ENCODE measurements around the gene FAM193A.

FAM193A gene

GRCh38 chr4:2731907-2732317 lies 195.5 kb downstream of the FAM193A start:
- TF ChIP-seq, protein P1, sequence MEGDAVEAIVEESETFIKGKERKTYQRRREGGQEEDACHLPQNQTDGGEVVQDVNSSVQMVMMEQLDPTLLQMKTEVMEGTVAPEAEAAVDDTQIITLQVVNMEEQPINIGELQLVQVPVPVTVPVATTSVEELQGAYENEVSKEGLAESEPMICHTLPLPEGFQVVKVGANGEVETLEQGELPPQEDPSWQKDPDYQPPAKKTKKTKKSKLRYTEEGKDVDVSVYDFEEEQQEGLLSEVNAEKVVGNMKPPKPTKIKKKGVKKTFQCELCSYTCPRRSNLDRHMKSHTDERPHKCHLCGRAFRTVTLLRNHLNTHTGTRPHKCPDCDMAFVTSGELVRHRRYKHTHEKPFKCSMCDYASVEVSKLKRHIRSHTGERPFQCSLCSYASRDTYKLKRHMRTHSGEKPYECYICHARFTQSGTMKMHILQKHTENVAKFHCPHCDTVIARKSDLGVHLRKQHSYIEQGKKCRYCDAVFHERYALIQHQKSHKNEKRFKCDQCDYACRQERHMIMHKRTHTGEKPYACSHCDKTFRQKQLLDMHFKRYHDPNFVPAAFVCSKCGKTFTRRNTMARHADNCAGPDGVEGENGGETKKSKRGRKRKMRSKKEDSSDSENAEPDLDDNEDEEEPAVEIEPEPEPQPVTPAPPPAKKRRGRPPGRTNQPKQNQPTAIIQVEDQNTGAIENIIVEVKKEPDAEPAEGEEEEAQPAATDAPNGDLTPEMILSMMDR (IDR thresholded peaks at IDR 0.05; ENCODE audit: low read length): no peak
- TF ChIP-seq EZH2 (IDR thresholded peaks at IDR 0.05; ENCODE audit: borderline replicate concordance, low read length): no peak
- Histone ChIP-seq H4K20me1 (ENCODE audit: insufficient read depth, low read length) (no peaks in the 10 kb centered on the region), H3K9me2 (ENCODE audit: low read depth, low read length) (no peaks in the 10 kb centered on the region)

GRCh38 chr4:2732526-2732925 lies 196.1 kb downstream of the FAM193A start:
- Histone ChIP-seq H3K4me1 (ENCODE audit: insufficient read depth, low read length, severe bottlenecking) (no peaks in the 10 kb centered on the region), H3K4me2 (ENCODE audit: low read length) (no peak overlapping the region), H3K27me3 (ENCODE audit: insufficient read depth, low read length) (no peaks in the 10 kb centered on the region), H3F3A (ENCODE audit: insufficient read depth, low read length) (no peaks in the 10 kb centered on the region), H3K79me2 (ENCODE audit: insufficient read depth, low read length) (no peaks in the 10 kb centered on the region), H3K27ac (ENCODE audit: low read depth, low read length, poor library complexity, severe bottlenecking) (no peak overlapping the region), H4K20me1 (ENCODE audit: insufficient read depth, low read length) (no peaks in the 10 kb centered on the region), H3K4me3 (ENCODE audit: low read depth, low read length, poor library complexity, severe bottlenecking) (no peak overlapping the region), H3K9me3 (ENCODE audit: low read length) (no peaks in the 10 kb centered on the region), H2AFZ (ENCODE audit: low read length) (no peak overlapping the region), H3K9me2 (ENCODE audit: low read depth, low read length) (no peaks in the 10 kb centered on the region), H3K9ac (ENCODE audit: low read length) (no peak overlapping the region), H3K36me3 (ENCODE audit: insufficient read depth, low read length) (no peaks in the 10 kb centered on the region)
- TF ChIP-seq EZH2 (IDR thresholded peaks at IDR 0.05; ENCODE audit: borderline replicate concordance, low read length): no peak
- TF ChIP-seq, protein P1 (IDR thresholded peaks at IDR 0.05; ENCODE audit: low read length): no peak

More at GRCh38 chr4:2731907-2732317, 195.5 kb downstream of the FAM193A start:
- H3K4me2 ChIP-seq (ENCODE audit: low read length): no peak overlapping the region
- H3F3A ChIP-seq (ENCODE audit: insufficient read depth, low read length): no peaks in the 10 kb centered on the region
- H3K27ac ChIP-seq (ENCODE audit: low read depth, low read length, poor library complexity, severe bottlenecking): no peak overlapping the region
- no peak overlapping the region for H3K4me3 ChIP-seq (ENCODE audit: low read depth, low read length, poor library complexity, severe bottlenecking)
- H2AFZ ChIP-seq (ENCODE audit: low read length): no peak overlapping the region
- H3K9me3 ChIP-seq (ENCODE audit: low read length): no peaks in the 10 kb centered on the region
- no peaks in the 10 kb centered on the region for H3K36me3 ChIP-seq (ENCODE audit: insufficient read depth, low read length)
- H3K27me3 ChIP-seq (ENCODE audit: insufficient read depth, low read length): no peaks in the 10 kb centered on the region
- no peaks in the 10 kb centered on the region for H3K4me1 ChIP-seq (ENCODE audit: insufficient read depth, low read length, severe bottlenecking)
- no peak overlapping the region for H3K9ac ChIP-seq (ENCODE audit: low read length)
- H3K79me2 ChIP-seq (ENCODE audit: insufficient read depth, low read length): no peaks in the 10 kb centered on the region

DNA sequence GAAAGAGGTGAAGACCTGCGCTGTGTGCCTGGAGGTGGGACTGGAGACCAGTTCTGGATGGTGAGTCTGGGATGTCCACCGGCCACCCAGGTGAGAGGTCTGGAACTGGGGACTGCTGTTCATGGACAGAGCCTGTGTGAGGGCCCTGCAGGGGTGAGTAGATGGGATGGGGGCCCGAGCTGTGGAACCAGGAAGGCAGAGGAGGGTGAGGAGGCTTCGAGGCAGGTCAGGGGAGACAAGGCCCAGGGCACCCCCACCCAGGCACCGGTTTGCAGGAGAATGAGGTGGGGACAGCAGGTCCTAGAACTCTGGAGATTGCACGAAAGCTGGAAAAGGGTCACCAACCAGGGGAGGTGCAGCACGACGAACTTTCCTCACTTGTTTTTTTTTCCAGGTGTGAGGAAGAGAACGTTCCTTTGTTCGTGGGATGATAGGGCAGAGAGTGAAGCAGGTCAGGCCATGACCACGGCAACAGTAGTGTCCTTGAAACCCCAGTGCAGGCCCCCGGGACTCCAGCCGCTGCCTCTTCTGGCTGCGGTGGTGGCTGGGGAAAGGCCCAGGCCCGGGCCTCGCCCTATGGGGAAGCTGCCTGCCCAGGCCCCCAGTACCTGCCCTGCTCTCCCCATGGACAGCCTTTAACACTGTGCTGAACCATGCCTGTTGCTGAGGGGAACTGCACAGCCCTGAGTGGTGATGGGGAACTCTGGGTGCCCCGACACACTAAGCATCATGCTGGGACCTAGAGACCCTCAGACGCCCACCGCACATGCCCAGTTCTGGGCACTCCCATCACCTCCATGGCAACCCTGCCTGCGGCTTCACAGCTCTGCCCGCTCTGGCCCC lies 196.8 kb downstream of the FAM193A start:
- H3F3A ChIP-seq (ENCODE audit: insufficient read depth, low read length): no peaks in the 10 kb centered on the region
- TF ChIP-seq, protein P1 (IDR thresholded peaks at IDR 0.05; ENCODE audit: low read length): no peak
- TF ChIP-seq EZH2 (IDR thresholded peaks at IDR 0.05; ENCODE audit: borderline replicate concordance, low read length): no peak
- no peaks in the 10 kb centered on the region for H3K4me1 ChIP-seq (ENCODE audit: insufficient read depth, low read length, severe bottlenecking)
- no peaks in the 10 kb centered on the region for H4K20me1 ChIP-seq (ENCODE audit: insufficient read depth, low read length)
- no peaks in the 10 kb centered on the region for H3K9me2 ChIP-seq (ENCODE audit: low read depth, low read length)
- H3K9me3 ChIP-seq (ENCODE audit: low read length): no peaks in the 10 kb centered on the region
- H3K9ac ChIP-seq (ENCODE audit: low read length): no peak overlapping the region
- no peak overlapping the region for H3K27ac ChIP-seq (ENCODE audit: low read depth, low read length, poor library complexity, severe bottlenecking)
- no peaks in the 10 kb centered on the region for H3K79me2 ChIP-seq (ENCODE audit: insufficient read depth, low read length)
- no peak overlapping the region for H2AFZ ChIP-seq (ENCODE audit: low read length)
- H3K36me3 ChIP-seq (ENCODE audit: insufficient read depth, low read length): no peaks in the 10 kb centered on the region
- no peak overlapping the region for H3K4me2 ChIP-seq (ENCODE audit: low read length)
- no peaks in the 10 kb centered on the region for H3K27me3 ChIP-seq (ENCODE audit: insufficient read depth, low read length)
- H3K4me3 ChIP-seq (ENCODE audit: low read depth, low read length, poor library complexity, severe bottlenecking): no peak overlapping the region

Measured in OCI-LY1 (cell line).